GM23338 (cell line): ENCODE data around the gene ZNF778. TPM values are rescaled to one million over a fixed set of nuclear protein-coding genes. Genes with fewer than 3 reads are reported as not detected.

Experiments
- ATAC-seq: fragments of 200-7000 bp; cut with Tn5 transposase; 3 replicates; pipeline ENCODE4 v1.9.1; 2020
- DNase-seq: peaks from one replicate; pipeline ENCODE4 v3.0.0-alpha.2; 2015; ENCODE audit warnings: low spot score
- H2AFZ ChIP-seq: fragments of 200-600 bp; sonication (generic); 2 replicates; pipeline ENCODE4 v1.8.0; 2016; ENCODE audit warnings: antibody characterized with exemption, mild to moderate bottlenecking, moderate library complexity
- H3F3A ChIP-seq: fragments of 200-600 bp; sonication (generic); replicated peaks from 2 replicates; pipeline ENCODE4 v1.8.0; 2017; ENCODE audit warnings: antibody characterized with exemption, mixed run types, low read depth
- H3K27ac ChIP-seq: fragments of 200-600 bp; sonication (generic); 2 replicates; pipeline ENCODE4 v1.6.1; 2016; ENCODE audit warnings: low read depth
- H3K27me3 ChIP-seq: fragments of 200-600 bp; sonication (generic); 2 replicates; pipeline ENCODE4 v1.8.0; 2016; ENCODE audit warnings: mild to moderate bottlenecking, mixed run types, moderate library complexity; ENCODE audit not compliant: insufficient read depth
- H3K36me3 ChIP-seq: fragments of 200-600 bp; sonication (generic); 2 replicates; pipeline ENCODE4 v1.8.0; 2016; ENCODE audit warnings: mild to moderate bottlenecking; ENCODE audit not compliant: insufficient read depth
- H3K4me1 ChIP-seq: fragments of 200-600 bp; sonication (generic); 2 replicates; pipeline ENCODE4 v1.8.0; 2016; ENCODE audit warnings: mild to moderate bottlenecking, moderate library complexity; ENCODE audit not compliant: insufficient read depth
- H3K4me2 ChIP-seq: fragments of 200-600 bp; sonication (generic); 2 replicates; pipeline ENCODE4 v1.7.1; 2017; ENCODE audit warnings: mixed run types
- H3K4me3 ChIP-seq: fragments of 200-600 bp; sonication (generic); 2 replicates; pipeline ENCODE4 v1.6.1; 2016; ENCODE audit warnings: mixed run types
- H3K79me2 ChIP-seq: fragments of 200-600 bp; sonication (generic); replicated peaks from 2 replicates; pipeline ENCODE4 v1.8.0; 2017; ENCODE audit warnings: mild to moderate bottlenecking; ENCODE audit not compliant: insufficient read depth
- H3K9me2 ChIP-seq: fragments of 200-600 bp; sonication (generic); 2 replicates; pipeline ENCODE4 v1.8.0; 2017; ENCODE audit not compliant: insufficient read depth
- H4K20me1 ChIP-seq: fragments of 200-600 bp; sonication (generic); replicated peaks from 2 replicates; pipeline ENCODE4 v1.8.0; 2017; ENCODE audit warnings: mild to moderate bottlenecking; ENCODE audit not compliant: insufficient read depth
- H3K27ac Mint-ChIP-seq: 2 replicates; pipeline ENCODE4 v1.8.0; 2020; ENCODE audit warnings: inconsistent platforms, mild to moderate bottlenecking, moderate library complexity, mixed read lengths
- H3K27me3 Mint-ChIP-seq: 3 replicates; pipeline ENCODE4 v1.8.0; 2022; ENCODE audit warnings: low read depth, mild to moderate bottlenecking, moderate library complexity, mixed read lengths, inconsistent platforms; ENCODE audit not compliant: insufficient read depth, poor library complexity
- H3K36me3 Mint-ChIP-seq: 3 replicates; pipeline ENCODE4 v1.8.0; 2021; ENCODE audit warnings: low read depth, mild to moderate bottlenecking, inconsistent platforms, moderate library complexity, mixed read lengths
- H3K4me1 Mint-ChIP-seq: 3 replicates; pipeline ENCODE4 v1.8.0; 2020; ENCODE audit warnings: mild to moderate bottlenecking, inconsistent platforms, mixed read lengths
- H3K4me3 Mint-ChIP-seq: 3 replicates; pipeline ENCODE4 v1.8.0; 2021; ENCODE audit warnings: moderate library complexity, mild to moderate bottlenecking, inconsistent platforms, mixed read lengths
- H3K9me3 Mint-ChIP-seq: 3 replicates; pipeline ENCODE4 v1.8.0; 2020; ENCODE audit warnings: moderate library complexity, mild to moderate bottlenecking, inconsistent platforms, mixed read lengths
- CREB1 ChIP-seq: fragments of 250-450 bp; sonication (Bioruptor Pico); IDR thresholded peaks from 2 replicates; pipeline ENCODE4 v1.5.0; 2020; ENCODE audit warnings: low read depth, mild to moderate bottlenecking, moderate library complexity
- EZH2 ChIP-seq: fragments of 200-600 bp; sonication (generic); IDR thresholded peaks from one replicate; pipeline ENCODE4 v1.8.0; 2017; ENCODE audit warnings: antibody characterized with exemption, mild to moderate bottlenecking, low read depth; ENCODE audit not compliant: unreplicated experiment
- EZH2phosphoT487 ChIP-seq: fragments of 200-600 bp; sonication (generic); IDR thresholded peaks from one replicate; pipeline ENCODE4 v1.8.1; 2018; ENCODE audit warnings: antibody characterized with exemption; ENCODE audit not compliant: unreplicated experiment
- JUNB ChIP-seq: IDR thresholded peaks from one replicate; pipeline ENCODE4 v1.6.1; 2016; ENCODE audit warnings: antibody characterized with exemption; ENCODE audit not compliant: unreplicated experiment
- NANOG ChIP-seq: IDR thresholded peaks from 2 replicates; pipeline ENCODE4 v1.6.1; 2016; ENCODE audit warnings: antibody characterized with exemption, borderline replicate concordance
- POLR2AphosphoS5 ChIP-seq: IDR thresholded peaks from 2 replicates; pipeline ENCODE4 v1.6.1; 2016; ENCODE audit warnings: antibody characterized with exemption, low read depth
- STAT1 ChIP-seq: IDR thresholded peaks from one replicate; pipeline ENCODE4 v1.6.1; 2016; ENCODE audit warnings: antibody characterized with exemption; ENCODE audit not compliant: unreplicated experiment
- ZNF114 ChIP-seq: fragments of 250-450 bp; sonication (Bioruptor Pico); IDR thresholded peaks from 2 replicates; pipeline ENCODE4 v1.5.0; 2020; ENCODE audit warnings: mild to moderate bottlenecking, moderate library complexity
- ZNF331 ChIP-seq: fragments of 250-450 bp; sonication (Bioruptor Pico); IDR thresholded peaks from 2 replicates; pipeline ENCODE4 v1.5.0; 2020; ENCODE audit warnings: low read depth, mild to moderate bottlenecking, moderate library complexity
- polyA plus RNA-seq: library from polyadenylated mRNA; unstranded; fragments of >200 nt; fragmentation: Nextera tagmentation; extraction: Ambion mirVana; gene quantifications from 2 replicates; pipeline ENCODE4 v1.2.1, GENCODE V29; 2016
- total RNA-seq: library from RNA; depleted of rRNA; stranded (reverse); fragments of >200 nt; shearing (Covaris generic); gene quantifications from 2 replicates; pipeline ENCODE4 v1.2.3, GENCODE V29; 2014
- TF ChIP-seq, protein P1 (sequence below): fragments of 250-450 bp; sonication (Bioruptor Pico); IDR thresholded peaks from 2 replicates; pipeline ENCODE4 v1.5.0; 2020; ENCODE audit warnings: mild to moderate bottlenecking, moderate library complexity
- TF ChIP-seq, protein P2 (sequence below): IDR thresholded peaks from 2 replicates; pipeline ENCODE4 v1.6.1; 2016; ENCODE audit warnings: antibody characterized with exemption
- TF ChIP-seq, protein P3 (sequence below), 2 experiments: fragments of 200-600 bp in 1 of 2; sonication (generic) in 1 of 2; conservative IDR thresholded peaks; 2 replicates each; pipeline versions ENCODE4 v1.5.1 to v1.6.1; 2016 to 2017; ENCODE audit warnings: antibody characterized with exemption in 2 of 2, low read depth in 2 of 2, mild to moderate bottlenecking in 2 of 2, moderate library complexity in 1 of 2

Gene ZNF778
- total and polyA plus RNA-seq, 2 experiments from 2014 or later, result 7.9 to 43.4 TPM

DNA sequence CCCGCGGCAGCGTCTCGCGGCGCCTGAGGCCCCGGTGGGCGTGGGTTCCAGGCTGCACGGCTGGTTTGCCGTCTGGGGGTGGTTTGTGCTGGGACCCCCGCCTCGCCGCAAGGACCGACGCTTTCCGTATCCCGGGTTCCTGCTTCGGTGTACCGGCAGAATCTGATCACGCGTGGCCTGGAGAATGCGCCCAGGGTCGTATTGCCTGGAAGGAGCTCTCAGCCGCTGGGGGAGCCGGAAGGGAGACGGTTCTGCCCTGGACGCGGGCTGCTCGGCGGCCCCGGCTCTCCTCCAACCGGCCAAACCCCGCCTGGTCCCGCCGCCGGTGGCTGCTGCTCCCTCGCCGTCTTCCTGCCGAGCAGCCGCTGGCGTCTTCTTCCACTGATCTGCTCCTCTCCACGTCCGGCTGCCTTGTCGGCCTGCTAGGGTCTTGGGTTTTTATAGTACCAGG is 39.8 kb downstream of the ZNF778 start:
- Mint-ChIP-seq H3K9me3 (peaks cover 3% of the 10 kb centered on the region), H3K27ac (no peak overlapping the region)
- H2AFZ ChIP-seq, result peak overlapping the region; percentile 81

More for the DNA sequence above, 39.8 kb downstream of the ZNF778 start:
- DNase-seq, result peak; percentile 52
- Histone ChIP-seq H3K4me1 (peaks cover 6% of the 10 kb centered on the region; the same call in 1 of the 2 replicates), H3K27me3 (peaks cover 19% of the 10 kb centered on the region), H3K4me3 (peak overlapping the region; percentile 65), H3K4me2 (peak overlapping the region; percentile 88), H3F3A (no peaks in the 10 kb centered on the region), H3K36me3 (no peaks in the 10 kb centered on the region), H3K79me2 (no peaks in the 10 kb centered on the region), H4K20me1 (no peaks in the 10 kb centered on the region), H3K9me2 (no peaks in the 10 kb centered on the region), H3K27ac (no peak overlapping the region)
- Mint-ChIP-seq H3K27me3 (peaks cover 23% of the 10 kb centered on the region), H3K4me1 (peaks cover 12% of the 10 kb centered on the region), H3K4me3 (peak overlapping the region; percentile 59), H3K36me3 (peaks cover 8% of the 10 kb centered on the region; the same call in 2 of the 3 replicates)
- TF ChIP-seq, protein P1, sequence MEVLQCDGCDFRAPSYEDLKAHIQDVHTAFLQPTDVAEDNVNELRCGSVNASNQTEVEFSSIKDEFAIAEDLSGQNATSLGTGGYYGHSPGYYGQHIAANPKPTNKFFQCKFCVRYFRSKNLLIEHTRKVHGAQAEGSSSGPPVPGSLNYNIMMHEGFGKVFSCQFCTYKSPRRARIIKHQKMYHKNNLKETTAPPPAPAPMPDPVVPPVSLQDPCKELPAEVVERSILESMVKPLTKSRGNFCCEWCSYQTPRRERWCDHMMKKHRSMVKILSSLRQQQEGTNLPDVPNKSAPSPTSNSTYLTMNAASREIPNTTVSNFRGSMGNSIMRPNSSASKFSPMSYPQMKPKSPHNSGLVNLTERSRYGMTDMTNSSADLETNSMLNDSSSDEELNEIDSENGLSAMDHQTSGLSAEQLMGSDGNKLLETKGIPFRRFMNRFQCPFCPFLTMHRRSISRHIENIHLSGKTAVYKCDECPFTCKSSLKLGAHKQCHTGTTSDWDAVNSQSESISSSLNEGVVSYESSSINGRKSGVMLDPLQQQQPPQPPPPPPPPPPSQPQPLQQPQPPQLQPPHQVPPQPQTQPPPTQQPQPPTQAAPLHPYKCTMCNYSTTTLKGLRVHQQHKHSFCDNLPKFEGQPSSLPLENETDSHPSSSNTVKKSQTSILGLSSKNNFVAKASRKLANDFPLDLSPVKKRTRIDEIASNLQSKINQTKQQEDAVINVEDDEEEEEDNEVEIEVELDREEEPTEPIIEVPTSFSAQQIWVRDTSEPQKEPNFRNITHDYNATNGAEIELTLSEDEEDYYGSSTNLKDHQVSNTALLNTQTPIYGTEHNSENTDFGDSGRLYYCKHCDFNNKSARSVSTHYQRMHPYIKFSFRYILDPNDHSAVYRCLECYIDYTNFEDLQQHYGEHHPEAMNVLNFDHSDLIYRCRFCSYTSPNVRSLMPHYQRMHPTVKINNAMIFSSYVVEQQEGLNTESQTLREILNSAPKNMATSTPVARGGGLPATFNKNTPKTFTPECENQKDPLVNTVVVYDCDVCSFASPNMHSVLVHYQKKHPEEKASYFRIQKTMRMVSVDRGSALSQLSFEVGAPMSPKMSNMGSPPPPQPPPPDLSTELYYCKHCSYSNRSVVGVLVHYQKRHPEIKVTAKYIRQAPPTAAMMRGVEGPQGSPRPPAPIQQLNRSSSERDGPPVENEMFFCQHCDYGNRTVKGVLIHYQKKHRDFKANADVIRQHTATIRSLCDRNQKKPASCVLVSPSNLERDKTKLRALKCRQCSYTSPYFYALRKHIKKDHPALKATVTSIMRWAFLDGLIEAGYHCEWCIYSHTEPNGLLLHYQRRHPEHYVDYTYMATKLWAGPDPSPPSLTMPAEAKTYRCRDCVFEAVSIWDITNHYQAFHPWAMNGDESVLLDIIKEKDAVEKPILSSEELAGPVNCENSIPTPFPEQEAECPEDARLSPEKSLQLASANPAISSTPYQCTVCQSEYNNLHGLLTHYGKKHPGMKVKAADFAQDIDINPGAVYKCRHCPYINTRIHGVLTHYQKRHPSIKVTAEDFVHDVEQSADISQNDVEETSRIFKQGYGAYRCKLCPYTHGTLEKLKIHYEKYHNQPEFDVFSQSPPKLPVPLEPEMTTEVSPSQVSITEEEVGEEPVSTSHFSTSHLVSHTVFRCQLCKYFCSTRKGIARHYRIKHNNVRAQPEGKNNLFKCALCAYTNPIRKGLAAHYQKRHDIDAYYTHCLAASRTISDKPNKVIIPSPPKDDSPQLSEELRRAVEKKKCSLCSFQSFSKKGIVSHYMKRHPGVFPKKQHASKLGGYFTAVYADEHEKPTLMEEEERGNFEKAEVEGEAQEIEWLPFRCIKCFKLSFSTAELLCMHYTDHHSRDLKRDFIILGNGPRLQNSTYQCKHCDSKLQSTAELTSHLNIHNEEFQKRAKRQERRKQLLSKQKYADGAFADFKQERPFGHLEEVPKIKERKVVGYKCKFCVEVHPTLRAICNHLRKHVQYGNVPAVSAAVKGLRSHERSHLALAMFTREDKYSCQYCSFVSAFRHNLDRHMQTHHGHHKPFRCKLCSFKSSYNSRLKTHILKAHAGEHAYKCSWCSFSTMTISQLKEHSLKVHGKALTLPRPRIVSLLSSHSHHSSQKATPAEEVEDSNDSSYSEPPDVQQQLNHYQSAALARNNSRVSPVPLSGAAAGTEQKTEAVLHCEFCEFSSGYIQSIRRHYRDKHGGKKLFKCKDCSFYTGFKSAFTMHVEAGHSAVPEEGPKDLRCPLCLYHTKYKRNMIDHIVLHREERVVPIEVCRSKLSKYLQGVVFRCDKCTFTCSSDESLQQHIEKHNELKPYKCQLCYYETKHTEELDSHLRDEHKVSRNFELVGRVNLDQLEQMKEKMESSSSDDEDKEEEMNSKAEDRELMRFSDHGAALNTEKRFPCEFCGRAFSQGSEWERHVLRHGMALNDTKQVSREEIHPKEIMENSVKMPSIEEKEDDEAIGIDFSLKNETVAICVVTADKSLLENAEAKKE (CRISPR knock-in tag), result no peak
- TF ChIP-seq, protein P2, sequence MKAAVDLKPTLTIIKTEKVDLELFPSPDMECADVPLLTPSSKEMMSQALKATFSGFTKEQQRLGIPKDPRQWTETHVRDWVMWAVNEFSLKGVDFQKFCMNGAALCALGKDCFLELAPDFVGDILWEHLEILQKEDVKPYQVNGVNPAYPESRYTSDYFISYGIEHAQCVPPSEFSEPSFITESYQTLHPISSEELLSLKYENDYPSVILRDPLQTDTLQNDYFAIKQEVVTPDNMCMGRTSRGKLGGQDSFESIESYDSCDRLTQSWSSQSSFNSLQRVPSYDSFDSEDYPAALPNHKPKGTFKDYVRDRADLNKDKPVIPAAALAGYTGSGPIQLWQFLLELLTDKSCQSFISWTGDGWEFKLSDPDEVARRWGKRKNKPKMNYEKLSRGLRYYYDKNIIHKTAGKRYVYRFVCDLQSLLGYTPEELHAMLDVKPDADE, result no peak
- TF ChIP-seq CREB1 (CRISPR knock-in tag) (no peak), EZH2phosphoT487 (no peak), ZNF331 (CRISPR knock-in tag) (no peak), ZNF114 (CRISPR knock-in tag) (no peak), JUNB (no peak), POLR2AphosphoS5 (no peak), EZH2 (no peak), NANOG (no peak), STAT1 (no peak)
- TF ChIP-seq, protein P3, sequence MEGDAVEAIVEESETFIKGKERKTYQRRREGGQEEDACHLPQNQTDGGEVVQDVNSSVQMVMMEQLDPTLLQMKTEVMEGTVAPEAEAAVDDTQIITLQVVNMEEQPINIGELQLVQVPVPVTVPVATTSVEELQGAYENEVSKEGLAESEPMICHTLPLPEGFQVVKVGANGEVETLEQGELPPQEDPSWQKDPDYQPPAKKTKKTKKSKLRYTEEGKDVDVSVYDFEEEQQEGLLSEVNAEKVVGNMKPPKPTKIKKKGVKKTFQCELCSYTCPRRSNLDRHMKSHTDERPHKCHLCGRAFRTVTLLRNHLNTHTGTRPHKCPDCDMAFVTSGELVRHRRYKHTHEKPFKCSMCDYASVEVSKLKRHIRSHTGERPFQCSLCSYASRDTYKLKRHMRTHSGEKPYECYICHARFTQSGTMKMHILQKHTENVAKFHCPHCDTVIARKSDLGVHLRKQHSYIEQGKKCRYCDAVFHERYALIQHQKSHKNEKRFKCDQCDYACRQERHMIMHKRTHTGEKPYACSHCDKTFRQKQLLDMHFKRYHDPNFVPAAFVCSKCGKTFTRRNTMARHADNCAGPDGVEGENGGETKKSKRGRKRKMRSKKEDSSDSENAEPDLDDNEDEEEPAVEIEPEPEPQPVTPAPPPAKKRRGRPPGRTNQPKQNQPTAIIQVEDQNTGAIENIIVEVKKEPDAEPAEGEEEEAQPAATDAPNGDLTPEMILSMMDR (conservative IDR thresholded peaks at IDR 0.05; ENCODE audit: low read depth in 2 of 2), result no peak
- peak; percentile 76 for ATAC-seq
